ENCODE results near the gene EPHA3.

DNA sequence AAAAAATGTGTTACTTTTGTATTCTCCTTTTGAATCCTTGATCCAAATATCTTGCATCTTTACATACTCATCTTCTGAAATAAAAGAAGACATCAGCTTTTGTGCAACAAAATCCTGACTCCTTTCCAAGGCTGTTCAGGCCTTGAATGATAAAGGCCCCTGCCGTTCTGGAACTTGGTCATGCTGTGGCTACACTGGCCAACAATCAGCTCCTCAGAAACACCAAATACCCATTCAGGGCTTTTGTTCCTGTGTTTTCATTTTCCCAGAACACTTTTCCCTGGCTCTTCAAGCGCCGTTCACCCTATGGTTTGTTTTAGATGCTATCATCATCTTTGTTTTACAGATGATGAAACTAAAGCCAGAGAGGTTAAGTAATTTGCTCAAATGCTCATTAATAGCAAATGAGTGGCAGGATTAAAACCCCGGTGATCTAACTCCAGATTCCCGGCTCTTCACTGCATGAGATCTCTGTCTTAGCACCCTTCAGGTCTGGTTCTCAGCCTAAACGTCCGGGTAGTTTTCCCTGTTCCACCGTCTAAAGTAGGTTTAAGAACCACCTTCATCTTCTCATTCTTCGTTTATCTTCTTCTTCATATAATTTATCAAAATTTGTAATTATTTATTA, 58.3 kb downstream of the EPHA3 start:
- TF ChIP-seq POLR2A (IDR thresholded peaks at IDR 0.05; ENCODE audit: low read length): no peak
- TF ChIP-seq GATA1 (IDR thresholded peaks at IDR 0.05; ENCODE audit: low read depth, low read length): no peak

All from erythroblast (primary cell).